Forelimb muscle (tissue), 1 donor: ENCODE measurements around the gene GABRD. TPM values are rescaled to one million over a fixed set of nuclear protein-coding genes. Genes with fewer than 3 reads are reported as not detected.

Source experiments
- DNase-seq: peaks from one replicate; pipeline ENCODE4 v3.0.0-alpha.2; 2013; ENCODE audit warnings: low read depth
- polyA plus RNA-seq: library from polyadenylated mRNA; unstranded; fragments of 120-200 nt; gene quantifications from one replicate; pipeline ENCODE4 v1.2.1, GENCODE V29; 2013; ENCODE audit not compliant: insufficient read length

The GABRD gene
- polyA plus RNA-seq, 1 donor: 1.0 TPM

GRCh38 chr1:2018217-2019171 lies 651 bp upstream of the GABRD start:
- DNase-seq: no peak

DNA sequence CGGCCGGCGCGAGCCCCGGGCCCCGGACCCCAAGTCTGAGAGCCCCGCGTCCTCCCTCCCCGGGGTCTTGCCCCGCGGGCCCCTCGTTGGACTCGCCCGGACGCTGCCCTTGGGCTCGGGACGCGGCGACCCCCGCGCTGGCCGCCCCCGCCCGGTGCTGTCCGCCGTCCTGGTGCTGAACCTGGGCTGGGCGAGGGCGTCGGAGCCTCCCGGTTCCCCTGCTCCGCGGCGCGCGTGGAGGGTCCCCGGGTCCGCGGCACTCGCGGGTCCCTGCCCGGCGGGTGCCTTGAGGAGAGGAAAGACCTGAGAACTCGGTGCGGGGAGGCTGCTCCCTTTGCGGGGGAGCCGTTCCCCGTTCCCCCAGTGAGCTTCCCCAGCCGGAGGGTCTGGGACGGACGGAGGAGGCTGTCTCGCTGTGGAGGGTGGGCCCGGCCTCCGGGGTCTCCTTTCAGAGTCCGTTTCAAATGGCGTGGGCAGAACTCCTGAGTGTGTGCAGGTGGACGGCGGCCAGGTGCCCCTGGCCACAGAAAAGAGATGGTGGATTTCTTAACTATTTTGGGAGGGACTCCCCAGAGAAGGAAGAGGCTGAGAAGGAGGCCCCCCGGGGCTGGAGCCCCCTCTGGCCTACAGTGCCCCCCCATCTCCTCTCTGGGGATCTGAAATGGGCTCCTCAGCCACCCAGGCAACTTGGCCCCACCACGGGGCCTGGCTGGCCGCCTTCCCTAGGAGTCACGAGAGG lies 595 bp downstream of the GABRD start:
- no peak for DNase-seq

- no peak for DNase-seq
These were observed 1.1 kb downstream of the GABRD start for GRCh38 chr1:2020310-2020655.

- DNase-seq: no peak
These were observed 2.4 kb downstream of the GABRD start for GRCh38 chr1:2021550-2021949.

GRCh38 chr1:2022063-2022770 lies 3.1 kb downstream of the GABRD start:
- no peak for DNase-seq

GRCh38 chr1:2023187-2023586 lies 4.0 kb downstream of the GABRD start:
- DNase-seq: no peak

- no peak for DNase-seq
These were observed 5.3 kb downstream of the GABRD start for GRCh38 chr1:2024451-2024850.

DNA sequence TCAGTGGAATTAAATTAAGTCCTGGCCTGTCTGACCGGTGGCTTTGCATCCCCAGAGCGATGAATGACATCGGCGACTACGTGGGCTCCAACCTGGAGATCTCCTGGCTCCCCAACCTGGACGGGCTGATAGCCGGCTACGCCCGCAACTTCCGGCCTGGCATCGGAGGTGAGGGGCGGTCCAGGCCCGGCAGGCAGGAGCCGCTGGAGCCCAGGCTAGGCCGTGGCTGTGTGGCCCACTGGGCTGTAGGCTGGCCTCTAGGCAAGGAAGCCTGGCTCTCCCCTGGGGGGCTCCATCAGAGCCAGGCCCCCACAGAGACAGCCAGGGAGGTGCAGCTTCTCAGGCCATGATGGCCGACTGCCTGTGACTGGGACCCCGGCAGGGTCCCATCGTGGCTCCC lies 5.7 kb downstream of the GABRD start:
- no peak for DNase-seq

GRCh38 chr1:2025491-2025981 lies 6.4 kb downstream of the GABRD start:
- DNase-seq: no peak

GRCh38 chr1:2027961-2028583 lies 8.9 kb downstream of the GABRD start:
- no peak for DNase-seq

DNA sequence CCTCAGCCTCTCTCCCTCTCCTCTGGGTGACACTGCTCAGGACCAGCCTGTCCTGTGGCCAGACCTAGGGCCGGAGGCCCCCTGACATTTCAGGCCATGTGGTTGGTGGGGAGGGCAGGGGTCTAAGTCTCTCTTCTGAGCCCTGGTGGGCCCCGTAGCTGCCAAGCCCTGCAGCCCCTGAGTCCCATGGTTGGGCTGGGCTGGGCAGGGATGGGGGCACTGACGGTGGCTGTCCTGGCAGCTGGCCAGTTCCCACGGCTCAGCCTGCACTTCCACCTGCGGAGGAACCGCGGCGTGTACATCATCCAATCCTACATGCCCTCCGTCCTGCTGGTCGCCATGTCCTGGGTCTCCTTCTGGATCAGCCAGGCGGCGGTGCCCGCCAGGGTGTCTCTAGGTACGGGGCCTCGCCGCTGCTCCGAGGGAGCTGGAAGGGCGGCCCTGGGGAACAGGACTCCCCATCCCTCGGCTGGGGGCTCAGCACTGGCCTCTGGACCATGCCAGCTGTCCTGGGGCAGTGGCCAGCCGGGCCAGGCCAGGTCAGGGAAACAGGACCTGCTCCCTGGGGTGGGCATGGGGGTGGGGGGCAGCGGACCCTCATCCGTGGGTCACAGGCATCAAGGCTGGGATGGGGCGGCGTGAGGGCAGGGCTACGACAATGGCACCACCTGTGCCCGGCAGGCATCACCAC lies 9.9 kb downstream of the GABRD start:
- no peak for DNase-seq

- DNase-seq: no peak
These were observed 10.4 kb downstream of the GABRD start for GRCh38 chr1:2029561-2029960.

DNA sequence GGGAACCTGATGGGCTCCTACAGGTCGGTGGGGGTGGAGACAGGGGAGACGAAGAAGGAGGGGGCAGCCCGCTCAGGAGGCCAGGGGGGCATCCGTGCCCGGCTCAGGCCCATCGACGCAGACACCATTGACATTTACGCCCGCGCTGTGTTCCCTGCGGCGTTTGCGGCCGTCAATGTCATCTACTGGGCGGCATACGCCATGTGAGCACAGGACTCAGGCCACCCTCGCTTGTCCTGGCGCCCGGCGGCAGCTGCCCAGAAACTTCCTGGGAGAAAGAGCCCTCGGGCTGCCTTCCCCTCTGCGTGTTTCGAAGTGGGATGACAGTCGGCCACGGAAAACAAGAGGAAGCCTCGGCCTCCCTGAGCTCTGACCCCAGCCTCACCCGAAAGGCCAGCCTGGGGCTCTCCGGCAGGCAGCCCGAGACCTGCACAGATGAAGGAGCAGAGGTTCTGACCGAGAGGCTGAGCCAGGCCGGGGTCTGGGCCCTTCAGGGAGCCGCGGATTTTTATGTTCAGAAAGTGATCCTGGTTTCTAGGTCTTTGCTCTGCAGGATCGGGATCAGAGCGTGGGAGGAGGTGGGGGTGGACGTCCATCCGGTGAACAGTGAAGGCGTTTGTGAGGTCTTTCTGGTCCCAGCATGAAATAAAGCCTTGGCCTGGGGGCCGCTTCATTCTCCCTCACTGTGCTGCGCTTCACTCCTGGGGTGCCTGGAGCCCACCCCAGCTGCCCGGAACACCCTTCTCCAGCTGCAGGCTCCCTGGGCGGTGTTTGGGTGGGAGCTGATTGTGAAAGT lies 11.1 kb downstream of the GABRD start:
- no peak for DNase-seq

DNA sequence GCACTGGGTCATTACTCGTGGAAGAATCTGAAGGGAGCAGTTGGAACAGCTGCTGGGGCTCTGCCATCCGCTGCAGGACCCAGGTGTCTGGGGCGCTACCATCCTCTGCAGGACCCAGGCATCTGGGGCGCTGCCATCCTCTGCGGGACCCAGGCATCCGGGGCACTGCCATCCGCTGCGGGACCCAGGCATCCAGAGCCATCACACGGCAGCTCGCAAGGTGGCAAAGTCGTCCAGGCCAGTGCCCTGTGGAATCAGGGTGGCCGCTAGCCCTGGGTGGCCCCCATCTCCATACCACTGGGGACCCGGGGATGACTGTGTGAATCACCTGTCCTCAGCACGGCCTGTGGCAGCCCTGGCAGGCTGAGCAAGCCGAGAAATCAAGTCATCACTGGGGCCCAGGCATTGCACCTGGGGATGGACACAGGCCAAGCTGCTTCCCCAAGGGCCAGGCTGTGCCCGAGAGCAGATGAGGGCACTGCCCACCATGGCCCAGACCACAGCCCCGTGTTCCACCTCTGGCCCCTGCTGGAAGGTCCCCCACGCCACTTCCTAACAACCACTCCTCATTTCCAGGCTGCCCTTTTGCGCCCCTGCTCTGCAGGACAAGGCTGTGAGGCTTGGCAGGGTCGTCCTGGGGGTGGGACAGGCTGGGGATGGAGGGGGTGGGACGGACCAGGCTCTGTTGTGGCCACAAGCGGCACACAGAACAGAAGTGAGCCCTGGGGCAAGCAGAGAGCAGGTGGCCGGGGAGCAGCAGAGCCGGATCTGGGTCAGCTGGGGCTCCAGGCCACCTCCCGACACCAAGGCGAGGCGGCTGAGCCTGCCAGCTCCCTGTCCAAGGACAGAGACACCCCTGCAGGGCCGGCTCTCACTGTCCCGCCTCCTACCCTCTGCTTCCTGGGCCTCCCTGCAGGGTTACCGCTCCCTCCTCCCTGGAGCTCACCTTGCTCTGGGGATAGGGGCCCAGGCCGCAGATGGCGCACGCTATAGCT lies 12.7 kb downstream of the GABRD start:
- DNase-seq: no peak

DNA sequence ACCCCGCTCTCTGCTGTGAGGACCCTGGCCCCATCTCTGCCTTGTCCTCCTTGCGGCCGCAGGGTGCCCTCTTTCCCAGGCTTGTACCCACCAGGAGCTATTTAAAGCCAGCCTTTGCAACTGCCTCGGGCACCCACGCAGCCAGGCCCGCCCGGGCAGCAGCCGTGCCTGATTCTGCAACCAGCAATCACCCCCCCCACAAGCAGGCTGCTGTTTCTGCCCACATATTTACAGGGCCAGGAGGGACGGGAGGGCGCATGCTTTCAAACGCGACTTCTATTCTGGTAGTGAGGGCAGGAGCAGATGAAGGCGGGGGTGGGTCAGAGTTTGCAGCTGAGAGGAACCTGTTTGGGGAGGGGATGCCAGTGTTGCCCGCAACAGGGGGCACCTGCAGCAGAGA lies 13.6 kb downstream of the GABRD start:
- no peak for DNase-seq

DNA sequence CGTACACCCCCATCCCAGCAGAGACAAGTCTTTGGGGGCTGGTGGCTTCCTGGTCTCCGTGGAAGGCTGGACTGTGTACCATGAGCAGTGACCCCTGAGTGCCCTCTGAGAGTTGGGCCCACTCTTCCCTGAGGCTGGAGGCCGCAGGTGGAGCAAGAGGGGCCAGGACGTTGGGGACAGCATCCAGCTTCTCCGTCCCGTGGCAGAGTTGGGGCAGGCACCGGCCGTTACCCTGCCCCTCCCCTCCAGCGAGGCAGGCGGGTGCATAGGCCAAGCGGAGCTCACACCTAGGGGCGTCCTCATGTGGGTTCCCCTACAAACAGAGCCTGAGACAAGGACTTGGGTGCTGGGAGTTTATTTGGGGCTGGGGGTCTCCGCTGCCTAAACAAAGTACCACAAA lies 14.0 kb downstream of the GABRD start:
- DNase-seq: no peak

- DNase-seq: no peak
These were observed 17.1 kb downstream of the GABRD start for GRCh38 chr1:2036287-2036686.

GRCh38 chr1:2037314-2037979 lies 18.3 kb downstream of the GABRD start:
- DNase-seq: no peak

GRCh38 chr1:2038229-2038628 lies 19.1 kb downstream of the GABRD start:
- DNase-seq: no peak
